Right lobe of liver (tissue), 4 donors: ENCODE measurements around the gene CFAP70.

ENCODE experiments used
- POLR2A ChIP-seq: fragments of 450-650 bp; IDR thresholded peaks from one replicate; pipeline ENCODE4 v1.6.1; 2017; ENCODE audit warnings: antibody characterized with exemption, mild to moderate bottlenecking
- TF ChIP-seq, protein P1 (sequence below), 4 donors: fragments of 200-600 bp in 3 of 4; fragments of 450-650 bp in 1 of 4; IDR thresholded peaks; one replicate each; pipeline versions ENCODE4 v1.5.1 to v1.8.0; 2016 to 2022; ENCODE audit warnings: antibody characterized with exemption in 4 of 4, mild to moderate bottlenecking in 2 of 4
- donor health status: DM: no; HTN: no; CAD: no.
- donor health status: DM: no; HTN: no; CAD: no.
- donor health status: DM: no; HTN: yes; CAD: no.

DNA sequence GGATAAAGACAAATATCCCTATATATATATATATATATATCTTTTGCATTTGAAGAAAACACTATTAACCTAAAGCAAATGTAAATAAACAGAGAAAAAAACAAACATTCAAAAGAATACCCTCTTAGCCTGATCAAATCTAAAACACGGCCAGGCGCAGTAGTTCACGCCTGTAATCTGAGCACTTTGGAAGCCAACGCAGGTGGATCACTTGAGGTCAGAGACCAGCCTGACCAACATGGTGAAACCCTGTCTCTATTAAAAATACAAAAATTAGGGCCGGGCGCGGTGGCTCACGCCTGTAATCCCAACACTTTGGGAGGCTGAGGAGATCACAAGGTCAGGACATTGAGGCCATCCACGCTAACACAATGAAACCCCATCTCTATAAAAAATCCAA lies 46.0 kb upstream of the CFAP70 start:
- no peak for TF ChIP-seq POLR2A
- TF ChIP-seq, protein P1, sequence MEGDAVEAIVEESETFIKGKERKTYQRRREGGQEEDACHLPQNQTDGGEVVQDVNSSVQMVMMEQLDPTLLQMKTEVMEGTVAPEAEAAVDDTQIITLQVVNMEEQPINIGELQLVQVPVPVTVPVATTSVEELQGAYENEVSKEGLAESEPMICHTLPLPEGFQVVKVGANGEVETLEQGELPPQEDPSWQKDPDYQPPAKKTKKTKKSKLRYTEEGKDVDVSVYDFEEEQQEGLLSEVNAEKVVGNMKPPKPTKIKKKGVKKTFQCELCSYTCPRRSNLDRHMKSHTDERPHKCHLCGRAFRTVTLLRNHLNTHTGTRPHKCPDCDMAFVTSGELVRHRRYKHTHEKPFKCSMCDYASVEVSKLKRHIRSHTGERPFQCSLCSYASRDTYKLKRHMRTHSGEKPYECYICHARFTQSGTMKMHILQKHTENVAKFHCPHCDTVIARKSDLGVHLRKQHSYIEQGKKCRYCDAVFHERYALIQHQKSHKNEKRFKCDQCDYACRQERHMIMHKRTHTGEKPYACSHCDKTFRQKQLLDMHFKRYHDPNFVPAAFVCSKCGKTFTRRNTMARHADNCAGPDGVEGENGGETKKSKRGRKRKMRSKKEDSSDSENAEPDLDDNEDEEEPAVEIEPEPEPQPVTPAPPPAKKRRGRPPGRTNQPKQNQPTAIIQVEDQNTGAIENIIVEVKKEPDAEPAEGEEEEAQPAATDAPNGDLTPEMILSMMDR (IDR thresholded peaks at IDR 0.05) = no peak
